ENCODE results near the gene FERD3L.

FERD3L gene

DNA sequence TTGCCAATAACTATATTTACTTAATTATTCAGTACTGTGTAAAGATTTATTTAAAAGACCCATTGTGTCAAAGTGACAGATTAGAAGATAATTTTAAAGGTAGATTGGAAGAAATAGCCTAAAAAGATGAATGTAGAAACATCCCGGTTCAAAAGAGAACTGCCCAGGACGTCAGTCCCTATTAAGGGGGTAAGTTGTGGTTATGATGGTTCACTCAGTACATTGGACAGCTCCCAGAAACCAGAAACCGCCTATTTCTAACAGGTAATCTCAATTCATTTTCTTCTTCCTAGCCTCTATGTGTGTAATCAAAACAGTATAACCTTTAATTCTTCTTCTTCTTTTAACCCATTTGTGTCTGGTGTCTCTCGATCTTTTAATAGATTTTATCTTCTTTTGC, 1.5 kb upstream of the FERD3L start:
- H3K27me3 ChIP-seq (ENCODE audit: insufficient read depth, poor library complexity, severe bottlenecking), result peaks cover 16% of the 10 kb centered on the region

GRCh38 chr7:19145434-19146115, 354 bp upstream of the FERD3L start:
- Histone ChIP-seq H3K27me3 (ENCODE audit: insufficient read depth, poor library complexity, severe bottlenecking) (peaks cover 16% of the 10 kb centered on the region), H3K4me3 (replicated peaks; ENCODE audit: insufficient read depth, low read length) (no peak overlapping the region), H3K27ac (replicated peaks) (no peak overlapping the region)
- TF ChIP-seq, protein P1, sequence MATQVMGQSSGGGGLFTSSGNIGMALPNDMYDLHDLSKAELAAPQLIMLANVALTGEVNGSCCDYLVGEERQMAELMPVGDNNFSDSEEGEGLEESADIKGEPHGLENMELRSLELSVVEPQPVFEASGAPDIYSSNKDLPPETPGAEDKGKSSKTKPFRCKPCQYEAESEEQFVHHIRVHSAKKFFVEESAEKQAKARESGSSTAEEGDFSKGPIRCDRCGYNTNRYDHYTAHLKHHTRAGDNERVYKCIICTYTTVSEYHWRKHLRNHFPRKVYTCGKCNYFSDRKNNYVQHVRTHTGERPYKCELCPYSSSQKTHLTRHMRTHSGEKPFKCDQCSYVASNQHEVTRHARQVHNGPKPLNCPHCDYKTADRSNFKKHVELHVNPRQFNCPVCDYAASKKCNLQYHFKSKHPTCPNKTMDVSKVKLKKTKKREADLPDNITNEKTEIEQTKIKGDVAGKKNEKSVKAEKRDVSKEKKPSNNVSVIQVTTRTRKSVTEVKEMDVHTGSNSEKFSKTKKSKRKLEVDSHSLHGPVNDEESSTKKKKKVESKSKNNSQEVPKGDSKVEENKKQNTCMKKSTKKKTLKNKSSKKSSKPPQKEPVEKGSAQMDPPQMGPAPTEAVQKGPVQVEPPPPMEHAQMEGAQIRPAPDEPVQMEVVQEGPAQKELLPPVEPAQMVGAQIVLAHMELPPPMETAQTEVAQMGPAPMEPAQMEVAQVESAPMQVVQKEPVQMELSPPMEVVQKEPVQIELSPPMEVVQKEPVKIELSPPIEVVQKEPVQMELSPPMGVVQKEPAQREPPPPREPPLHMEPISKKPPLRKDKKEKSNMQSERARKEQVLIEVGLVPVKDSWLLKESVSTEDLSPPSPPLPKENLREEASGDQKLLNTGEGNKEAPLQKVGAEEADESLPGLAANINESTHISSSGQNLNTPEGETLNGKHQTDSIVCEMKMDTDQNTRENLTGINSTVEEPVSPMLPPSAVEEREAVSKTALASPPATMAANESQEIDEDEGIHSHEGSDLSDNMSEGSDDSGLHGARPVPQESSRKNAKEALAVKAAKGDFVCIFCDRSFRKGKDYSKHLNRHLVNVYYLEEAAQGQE (IDR thresholded peaks at IDR 0.05; ENCODE audit: insufficient replicate concordance, low read depth), result no peak
- TF ChIP-seq CTCF (IDR thresholded peaks at IDR 0.05; ENCODE audit: insufficient read depth, low read length) (no peak), SPI1 (IDR thresholded peaks at IDR 0.05; ENCODE audit: borderline replicate concordance, low read depth) (no peak)
- no peak for DNase-seq (ENCODE audit: low read depth in 1 of 2, low spot score in 1 of 2)

More for the DNA sequence above, 1.5 kb upstream of the FERD3L start:
- Histone ChIP-seq H3K4me3 (replicated peaks; ENCODE audit: insufficient read depth, low read length) (no peak overlapping the region), H3K27ac (replicated peaks) (no peak overlapping the region)
- DNase-seq (ENCODE audit: low read depth in 1 of 2, low spot score in 1 of 2), result no peak
- no peak for TF ChIP-seq GABPA (IDR thresholded peaks at IDR 0.05; ENCODE audit: low read depth)
- TF ChIP-seq, protein P1 (IDR thresholded peaks at IDR 0.05; ENCODE audit: insufficient replicate concordance, low read depth), result peak; percentile 93

- Histone ChIP-seq H3K27me3 (ENCODE audit: insufficient read depth, poor library complexity, severe bottlenecking) (peaks cover 16% of the 10 kb centered on the region), H3K27ac (replicated peaks) (no peak overlapping the region), H3K4me3 (replicated peaks; ENCODE audit: insufficient read depth, low read length) (no peak overlapping the region)
- DNase-seq (ENCODE audit: low read depth in 1 of 2, low spot score in 1 of 2), result no peak
- TF ChIP-seq POLR2AphosphoS5 (IDR thresholded peaks at IDR 0.05; ENCODE audit: low read depth) (no peak), SPI1 (IDR thresholded peaks at IDR 0.05; ENCODE audit: borderline replicate concordance, low read depth) (no peak), GABPA (IDR thresholded peaks at IDR 0.05; ENCODE audit: low read depth) (no peak), CTCF (IDR thresholded peaks at IDR 0.05; ENCODE audit: insufficient read depth, low read length) (no peak)
- TF ChIP-seq, protein P1 (IDR thresholded peaks at IDR 0.05; ENCODE audit: insufficient replicate concordance, low read depth), result no peak
Measured at GRCh38 chr7:19143881-19144574, 1.2 kb downstream of the FERD3L start.
